H1 (cell line): ENCODE results near the gene EDEM1. TPM values are rescaled to one million over a fixed set of nuclear protein-coding genes. Genes with fewer than 3 reads are reported as not detected.

Experiments used
- CTCF ChIA-PET: fragments of 300-600 bp; sonication (Branson Sonifier 250); formaldehyde crosslinking; loops from one replicate; lab custom pipeline; 2021; ENCODE audit not compliant: partially characterized antibody; lab: Charles Lee
- POLR2A ChIA-PET: fragments of 300-600 bp; sonication (Branson Sonifier 250); formaldehyde crosslinking; loops from one replicate; lab custom pipeline; 2021; ENCODE audit warnings: inconsistent platforms; ENCODE audit not compliant: partially characterized antibody; lab: Charles Lee
- DNase-seq, 2 experiments: peaks; one replicate each; pipeline versions ENCODE4 v3.0.0 to v3.0.0-alpha.2; 2010 to 2022; ENCODE audit warnings: low spot score in 2 of 2, low read depth in 1 of 2, mixed read lengths in 1 of 2
- FAIRE-seq: peaks from 2 replicates; lab custom pipeline; 2011; peaks lifted over from hg19 to GRCh38; lab: Jason Lieb, UNC
- H2AFZ ChIP-seq: 2 replicates; pipeline ENCODE4 v1.8.1; 2012; ENCODE audit warnings: low read length, inconsistent platforms
- H2AK5ac ChIP-seq: 2 replicates; pipeline ENCODE4 v1.6.1; 2013; ENCODE audit warnings: low read depth, low read length
- H2BK120ac ChIP-seq: replicated peaks from 2 replicates; pipeline ENCODE3; 2013; ENCODE audit warnings: low read depth, low read length, inconsistent platforms
- H2BK12ac ChIP-seq: 2 replicates; pipeline ENCODE4 v1.6.1; 2013; ENCODE audit warnings: low read depth, low read length
- H2BK15ac ChIP-seq: 2 replicates; pipeline ENCODE4 v1.6.1; 2013; ENCODE audit warnings: low read length
- H2BK20ac ChIP-seq: 2 replicates; pipeline ENCODE4 v1.6.1; 2013; ENCODE audit warnings: low read length
- H2BK5ac ChIP-seq: 2 replicates; pipeline ENCODE4 v1.6.1; 2013; ENCODE audit warnings: low read depth, low read length
- H3K14ac ChIP-seq: 2 replicates; pipeline ENCODE4 v1.6.1; 2013; ENCODE audit warnings: inconsistent platforms; ENCODE audit not compliant: insufficient read length
- H3K18ac ChIP-seq: 2 replicates; pipeline ENCODE4 v1.6.1; 2013; ENCODE audit warnings: low read length; ENCODE audit errors: extremely low read depth
- H3K23ac ChIP-seq: 2 replicates; pipeline ENCODE4 v1.6.1; 2013; ENCODE audit warnings: inconsistent platforms; ENCODE audit not compliant: insufficient read length
- H3K23me2 ChIP-seq: 2 replicates; pipeline ENCODE4 v1.6.1; 2013; ENCODE audit warnings: low read depth, low read length
- H3K27ac ChIP-seq: 2 replicates; pipeline ENCODE4 v1.6.1; 2011; ENCODE audit warnings: low read depth, low read length, inconsistent platforms
- H3K27me3 ChIP-seq, 4 experiments: replicated peaks in 1 of 4; 1 replicate in 1 of 4; 2 replicates in 3 of 4; pipeline versions ENCODE4 v1.6.1 to v1.8.1; 2011 to 2013; ENCODE audit warnings: low read length in 3 of 4, mild to moderate bottlenecking in 3 of 4, inconsistent platforms in 2 of 4, mixed read lengths in 2 of 4, moderate library complexity in 1 of 4; ENCODE audit not compliant: control insufficient read depth in 3 of 4, insufficient read depth in 3 of 4; ENCODE audit errors: extremely low read depth in 1 of 4
- H3K36me3 ChIP-seq, 4 experiments: 2 replicates each; pipeline versions ENCODE4 v1.6.1 to v1.8.1; 2011 to 2013; ENCODE audit warnings: mild to moderate bottlenecking in 4 of 4, low read length in 3 of 4, moderate library complexity in 2 of 4, control low read depth in 1 of 4, inconsistent platforms in 1 of 4; ENCODE audit not compliant: insufficient read depth in 4 of 4, control insufficient read depth in 2 of 4
- H3K4ac ChIP-seq: replicated peaks from 2 replicates; pipeline ENCODE3; 2013; ENCODE audit warnings: low read length, low read depth, mixed read lengths, inconsistent platforms; ENCODE audit not compliant: insufficient read length
- H3K4me1 ChIP-seq, 4 experiments: replicated peaks in 1 of 4; 1 replicate in 1 of 4; 2 replicates in 3 of 4; pipeline versions ENCODE4 v1.6.1 to v1.8.1; 2011 to 2013; ENCODE audit warnings: low read length in 3 of 4, inconsistent platforms in 2 of 4, mixed read lengths in 1 of 4; ENCODE audit not compliant: insufficient read depth in 4 of 4, control insufficient read depth in 3 of 4
- H3K4me2 ChIP-seq, 2 experiments: 2 replicates each; pipeline versions ENCODE4 v1.6.1 to v1.8.1; 2011 to 2013; ENCODE audit warnings: low read depth in 2 of 2, low read length in 2 of 2, control low read depth in 1 of 2, inconsistent platforms in 1 of 2, mild to moderate bottlenecking in 1 of 2; ENCODE audit not compliant: insufficient read depth in 1 of 2
- H3K4me3 ChIP-seq, 4 experiments: fragments of 200-600, 300-600 bp in 1 of 4; sonication (generic), shearing (Covaris generic), sonication (Bioruptor Twin) in 1 of 4; 2 replicates each; pipeline versions ENCODE4 v1.5.1 to v1.8.1; 2011 to 2016; ENCODE audit warnings: low read length in 4 of 4, low read depth in 3 of 4, control low read depth in 2 of 4, inconsistent platforms in 2 of 4, mild to moderate bottlenecking in 2 of 4, mixed read lengths in 1 of 4, moderate library complexity in 1 of 4; ENCODE audit not compliant: insufficient read depth in 2 of 4; ENCODE audit errors: extremely low read depth in 1 of 4
- H3K56ac ChIP-seq: replicated peaks from 2 replicates; pipeline ENCODE3; 2013; ENCODE audit warnings: low read depth, mild to moderate bottlenecking, mixed read lengths, low read length, inconsistent platforms; ENCODE audit not compliant: insufficient read length
- H3K79me1 ChIP-seq: 2 replicates; pipeline ENCODE4 v1.6.1; 2013; ENCODE audit warnings: low read depth, low read length, control low read depth
- H3K79me2 ChIP-seq, 2 experiments: 2 replicates each; pipeline versions ENCODE4 v1.6.1 to v1.8.1; 2012 to 2013; ENCODE audit warnings: low read length in 2 of 2, mild to moderate bottlenecking in 2 of 2, inconsistent platforms in 1 of 2; ENCODE audit not compliant: insufficient read depth in 2 of 2, control insufficient read depth in 1 of 2
- H3K9ac ChIP-seq, 4 experiments: replicated peaks in 1 of 4; 1 replicate in 1 of 4; 2 replicates in 3 of 4; pipeline versions ENCODE4 v1.6.1 to v1.8.1; 2011 to 2013; ENCODE audit warnings: low read depth in 3 of 4, low read length in 3 of 4, control low read depth in 2 of 4, mild to moderate bottlenecking in 2 of 4, moderate library complexity in 2 of 4, inconsistent platforms in 1 of 4; ENCODE audit errors: extremely low read depth in 1 of 4
- H3K9me3 ChIP-seq, 2 experiments: 2 replicates each; pipeline versions ENCODE4 v1.6.1 to v1.8.1; 2012 to 2013; ENCODE audit warnings: mild to moderate bottlenecking in 2 of 2, moderate library complexity in 2 of 2, control low read depth in 1 of 2, inconsistent platforms in 1 of 2, low read depth in 1 of 2, low read length in 1 of 2, mixed read lengths in 1 of 2; ENCODE audit not compliant: insufficient read depth in 2 of 2
- H4K20me1 ChIP-seq, 2 experiments: replicated peaks in 1 of 2; 2 replicates each; pipeline versions ENCODE3 to v1.8.1; 2011 to 2013; ENCODE audit warnings: inconsistent platforms in 2 of 2, low read length in 2 of 2, mild to moderate bottlenecking in 1 of 2; ENCODE audit not compliant: insufficient read depth in 2 of 2, control insufficient read depth in 1 of 2
- H4K5ac ChIP-seq: 2 replicates; pipeline ENCODE4 v1.6.1; 2013; ENCODE audit warnings: low read length, low read depth, mixed read lengths, inconsistent platforms; ENCODE audit not compliant: insufficient read length
- H4K8ac ChIP-seq: 2 replicates; pipeline ENCODE4 v1.8.0; 2013; ENCODE audit warnings: mild to moderate bottlenecking, moderate library complexity, low read length, inconsistent platforms; ENCODE audit not compliant: insufficient read depth; ENCODE audit errors: extremely low read depth
- H4K91ac ChIP-seq: replicated peaks from 2 replicates; pipeline ENCODE3; 2013; ENCODE audit warnings: low read length, mixed read lengths, inconsistent platforms; ENCODE audit not compliant: insufficient read length
- ASH2L ChIP-seq: fragments of 200-600, 300-600 bp; sonication (generic); IDR thresholded peaks from one replicate; pipeline ENCODE4 v1.7.1; 2017; ENCODE audit warnings: low read length
- CBX8 ChIP-seq: fragments of 300-800, 300-1000 bp; sonication (generic); IDR thresholded peaks from 2 replicates; pipeline ENCODE4 v1.7.1; 2016; ENCODE audit warnings: low read depth, low read length, borderline replicate concordance
- EP300 ChIP-seq, 2 experiments: IDR thresholded peaks; 1 replicate in 1 of 2; 2 replicates in 1 of 2; pipeline ENCODE4 v1.6.1; 2011 to 2012; ENCODE audit warnings: low read depth in 2 of 2, low read length in 2 of 2, mild to moderate bottlenecking in 2 of 2, borderline replicate concordance in 1 of 2, inconsistent platforms in 1 of 2, moderate library complexity in 1 of 2
- EZH2 ChIP-seq: fragments of 200-600 bp; sonication (generic); IDR thresholded peaks from 2 replicates; pipeline ENCODE4 v1.7.1; 2012; ENCODE audit warnings: low read depth, mild to moderate bottlenecking, moderate library complexity, low read length, inconsistent platforms; ENCODE audit not compliant: severe bottlenecking
- HDAC6 ChIP-seq: IDR thresholded peaks from one replicate; pipeline ENCODE4 v1.7.1; 2012; ENCODE audit warnings: low read depth, mild to moderate bottlenecking, inconsistent platforms, low read length, moderate library complexity
- JUND ChIP-seq: IDR thresholded peaks from 2 replicates; pipeline ENCODE4 v1.6.1; 2011; ENCODE audit warnings: mild to moderate bottlenecking, improper control_type of control experiment, low read length
- NANOG ChIP-seq: IDR thresholded peaks from 2 replicates; pipeline ENCODE4 v1.6.1; 2011; ENCODE audit warnings: low read length, low read depth, mild to moderate bottlenecking, inconsistent platforms; ENCODE audit not compliant: insufficient read depth, poor library complexity, severe bottlenecking
- RBBP5 ChIP-seq: IDR thresholded peaks from 2 replicates; pipeline ENCODE4 v1.7.1; 2012; ENCODE audit warnings: low read depth, mild to moderate bottlenecking, inconsistent platforms, low read length, moderate library complexity, borderline replicate concordance
- SIN3A ChIP-seq, 2 experiments: IDR thresholded peaks in 1 of 2; conservative IDR thresholded peaks in 1 of 2; 2 replicates each; pipeline ENCODE4 v1.6.1; 2011 to 2012; ENCODE audit warnings: low read length in 2 of 2, improper control_type of control experiment in 1 of 2, low read depth in 1 of 2, mild to moderate bottlenecking in 1 of 2
- TAF7 ChIP-seq: optimal IDR thresholded peaks from 2 replicates; pipeline ENCODE3; 2011; ENCODE audit warnings: low read depth, mild to moderate bottlenecking, inconsistent platforms, low read length, moderate library complexity, borderline replicate concordance
- YY1 ChIP-seq: IDR thresholded peaks from 2 replicates; pipeline ENCODE4 v1.6.1; 2011; ENCODE audit warnings: low read depth, mild to moderate bottlenecking, low read length
- WGBS, 2 experiments: shearing (Covaris generic) in 1 of 2; methylation state at CpG; one replicate each; pipeline versions ENCODE4 v1.1.6 to v1.1.7; 2013 to 2015; ENCODE audit warnings: low lambda C conversion rate in 2 of 2, mixed read lengths in 2 of 2, inconsistent platforms in 1 of 2, low coverage in 1 of 2, missing lambda C conversion rate in 1 of 2; ENCODE audit not compliant: insufficient replicate concordance in 2 of 2, insufficient coverage in 1 of 2, insufficient read length in 1 of 2; ENCODE audit errors: extremely low coverage in 1 of 2, missing lambda C conversion rate in 1 of 2; 5-methylcytosine and 5-hydroxymethylcytosine counted together
- polyA plus RNA-seq, 7 experiments: library from polyadenylated mRNA; depleted of rRNA in 3 of 7; stranded (reverse) in 5 of 7; unstranded in 2 of 7; fragments of >200 nt in 5 of 7; fragments of 200-250 nt in 2 of 7; gene quantifications; 1 replicate in 5 of 7; 2 replicates in 1 of 7; 4 replicates in 1 of 7; pipeline versions ENCODE4 v1.2.1 to v1.2.3, GENCODE V29; 2011 to 2013; ENCODE audit warnings: missing spikeins in 2 of 7, mixed read lengths in 2 of 7
- total RNA-seq: library from RNA; stranded (reverse); fragmentation: NEBNext Ultra II Directional; extraction: Animal tissue kit (Norgen Biotek cat#: 25700); gene quantifications from 2 replicates; pipeline ENCODE4 v1.2.1, GENCODE V29; 2021
- TF ChIP-seq, protein P1 (sequence below): IDR thresholded peaks from 2 replicates; pipeline ENCODE4 v1.6.1; 2012; ENCODE audit warnings: inconsistent platforms

The EDEM1 gene
- total and polyA plus RNA-seq, 2 of the 8 experiments (the other 6 are each of a cell fraction or from before 2014, with no cell fraction given), result 4.8 to 16.4 TPM

DNA sequence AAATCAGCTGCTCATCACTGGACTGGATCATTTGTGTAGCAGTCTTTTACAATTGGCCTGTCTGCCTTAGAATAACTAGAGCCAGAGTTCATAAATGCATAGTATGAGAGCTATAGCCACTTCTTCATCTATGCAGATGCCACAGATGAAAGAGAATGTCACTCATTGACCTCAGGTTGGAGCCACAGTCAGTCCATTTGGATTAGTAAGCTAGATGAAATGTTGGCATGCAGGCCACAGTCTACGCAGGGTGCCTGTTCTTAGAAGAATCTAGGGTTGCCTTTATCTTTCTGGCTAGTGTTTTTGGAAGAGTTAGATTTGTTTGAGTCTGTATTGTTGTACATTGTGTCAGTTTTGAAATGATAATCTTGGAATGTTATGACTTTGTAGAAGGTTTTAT is 25.4 kb upstream of the EDEM1 start:
- H3K4ac ChIP-seq, result no peak overlapping the region
- H3K9me3 ChIP-seq, result no peaks in the 10 kb centered on the region
- CTCF ChIA-PET, result interaction anchor here (0.6 to 1.3 kb wide), 3 partner anchors 25 to 654 kb away, joined by 3 read pairs; no protein-coding TSS in a partner anchor
- no peaks in the 10 kb centered on the region for H3K27me3 ChIP-seq
- H2AK5ac ChIP-seq, result no peak overlapping the region
- H2BK12ac ChIP-seq, result no peak overlapping the region
- H4K5ac ChIP-seq, result no peak overlapping the region
- DNase-seq, result no peak
- peaks cover 4 to 11% (median 7%) of the 10 kb centered on the region in 4 experiments; a peak in 5 of 7 replicates for H3K4me1 ChIP-seq
- H2AFZ ChIP-seq, result no peak overlapping the region
- POLR2A ChIA-PET, result no interaction called here
- WGBS, 2 experiments, result 94% methylated on average over 1 of the region's 1 CpG; no CpG with 5 or more reads in 1 of the 2 experiments
- no peak overlapping the region for H4K91ac ChIP-seq
- H2BK5ac ChIP-seq, result no peak overlapping the region
- H3K9ac ChIP-seq, result no peak overlapping the region; a peak in 1 of 7 replicates
- no peak overlapping the region for H2BK15ac ChIP-seq
- no peaks in the 10 kb centered on the region for H3K23me2 ChIP-seq
- no peaks in the 10 kb centered on the region for H3K36me3 ChIP-seq
- peaks cover 6 to 93% of the 10 kb centered on the region in 2 experiments for H3K79me2 ChIP-seq
- no peak overlapping the region for H3K18ac ChIP-seq
- H3K27ac ChIP-seq, result no peak overlapping the region
- no peak overlapping the region for H4K8ac ChIP-seq
- H2BK120ac ChIP-seq, result no peak overlapping the region
- no peak overlapping the region for H3K4me3 ChIP-seq
- 0 out of 4 replicates have a peak overlapping the region, but pooled peaks of 1 of the 2 experiments have one; percentile 6 for H3K4me2 ChIP-seq
- no peak for FAIRE-seq
- no peak overlapping the region for H2BK20ac ChIP-seq
- no peak overlapping the region for H3K23ac ChIP-seq
- H3K56ac ChIP-seq, result no peak overlapping the region
- H4K20me1 ChIP-seq, result peaks cover 0 to 6% of the 10 kb centered on the region in 2 experiments
- H3K79me1 ChIP-seq, result no peaks in the 10 kb centered on the region; the same call in 1 of the 2 replicates
- H3K14ac ChIP-seq, result no peak overlapping the region
- TF ChIP-seq TAF7 (no peak), CBX8 (no peak), YY1 (no peak), HDAC6 (no peak), NANOG (no peak), EP300 (IDR thresholded peaks at IDR 0.05; ENCODE audit: borderline replicate concordance in 1 of 2, low read depth in 2 of 2, low read length in 2 of 2) (no peak), ASH2L (no peak), JUND (no peak), SIN3A (conservative IDR thresholded peaks at IDR 0.05 in 1 of 2, IDR thresholded peaks at IDR 0.05 in 1 of 2; ENCODE audit: low read depth in 1 of 2, low read length in 2 of 2) (no peak), RBBP5 (no peak), EZH2 (no peak)
- TF ChIP-seq, protein P1, sequence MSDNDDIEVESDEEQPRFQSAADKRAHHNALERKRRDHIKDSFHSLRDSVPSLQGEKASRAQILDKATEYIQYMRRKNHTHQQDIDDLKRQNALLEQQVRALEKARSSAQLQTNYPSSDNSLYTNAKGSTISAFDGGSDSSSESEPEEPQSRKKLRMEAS, result no peak
